CD8-positive, alpha-beta memory T cell (primary cell): ENCODE data around the gene TPP1. TPM values are rescaled to one million over a fixed set of nuclear protein-coding genes. Genes with fewer than 3 reads are reported as not detected.

Source experiments
- CTCF ChIA-PET: fragments of 350-600 bp; sonication (Branson Sonifier 250); formaldehyde crosslinking; loops from one replicate; lab custom pipeline; 2021; ENCODE audit warnings: antibody characterized with exemption; lab: Charles Lee
- POLR2A ChIA-PET: fragments of 350-600 bp; sonication (Branson Sonifier 250); formaldehyde crosslinking; loops from one replicate; lab custom pipeline; 2021; ENCODE audit warnings: antibody characterized with exemption; lab: Charles Lee
- DNase-seq, 5 donors: peaks; one replicate each; pipeline versions ENCODE4 v3.0.0 to v3.0.0-alpha.2; 2020 to 2022; ENCODE audit warnings: mixed read lengths in 1 of 5
- H3K27ac ChIP-seq: one replicate; pipeline ENCODE4 v1.7.0; 2013; ENCODE audit warnings: low read depth, mild to moderate bottlenecking, low read length, moderate library complexity
- H3K27me3 ChIP-seq: 2 replicates; pipeline ENCODE4 v1.7.0; 2013; ENCODE audit warnings: low read length, mild to moderate bottlenecking; ENCODE audit not compliant: insufficient read depth, poor library complexity, severe bottlenecking
- H3K36me3 ChIP-seq: 2 replicates; pipeline ENCODE4 v1.7.0; 2013; ENCODE audit warnings: mild to moderate bottlenecking, low read length, moderate library complexity; ENCODE audit not compliant: insufficient read depth
- H3K4me1 ChIP-seq: 2 replicates; pipeline ENCODE4 v1.7.0; 2013; ENCODE audit warnings: mild to moderate bottlenecking, low read length, moderate library complexity; ENCODE audit not compliant: insufficient read depth
- H3K4me3 ChIP-seq: 2 replicates; pipeline ENCODE4 v1.7.0; 2013; ENCODE audit warnings: mild to moderate bottlenecking, low read length
- H3K9me3 ChIP-seq: 2 replicates; pipeline ENCODE4 v1.7.0; 2013; ENCODE audit warnings: mild to moderate bottlenecking, low read length
- H3K27ac Mint-ChIP-seq, 8 donors: one replicate each; pipeline ENCODE4 v1.8.0; 2020 to 2021; ENCODE audit warnings: mixed read lengths in 8 of 8, mild to moderate bottlenecking in 6 of 8, inconsistent platforms in 3 of 8, moderate library complexity in 3 of 8
- H3K27me3 Mint-ChIP-seq, 2 donors: one replicate each; pipeline ENCODE4 v1.8.0; 2020 to 2021; ENCODE audit warnings: mixed read lengths in 2 of 2, mild to moderate bottlenecking in 1 of 2, moderate library complexity in 1 of 2
- H3K36me3 Mint-ChIP-seq, 3 donors: one replicate each; pipeline ENCODE4 v1.8.0; 2020 to 2021; ENCODE audit warnings: mixed read lengths in 3 of 3, inconsistent platforms in 1 of 3, mild to moderate bottlenecking in 1 of 3
- H3K4me1 Mint-ChIP-seq, 3 donors: one replicate each; pipeline ENCODE4 v1.8.0; 2020 to 2021; ENCODE audit warnings: mixed read lengths in 3 of 3, inconsistent platforms in 1 of 3, mild to moderate bottlenecking in 1 of 3
- H3K4me3 Mint-ChIP-seq, 7 donors: one replicate each; pipeline ENCODE4 v1.8.0; 2020 to 2021; ENCODE audit warnings: mixed read lengths in 7 of 7, mild to moderate bottlenecking in 6 of 7, moderate library complexity in 4 of 7, inconsistent platforms in 2 of 7
- H3K9me3 Mint-ChIP-seq, 5 donors: one replicate each; pipeline ENCODE4 v1.8.0; 2020 to 2022; ENCODE audit warnings: mixed read lengths in 5 of 5, mild to moderate bottlenecking in 3 of 5, moderate library complexity in 2 of 5, inconsistent platforms in 1 of 5
- polyA plus RNA-seq: library from polyadenylated mRNA; unstranded; fragments of 300-500 nt; fragmentation: Illumina TruSeq; gene quantifications from one replicate; pipeline ENCODE4 v1.2.3, GENCODE V29; 2021
- total RNA-seq, 2 experiments: library from RNA; stranded (reverse); gene quantifications; one replicate each; pipeline ENCODE4 v1.2.3, GENCODE V29; 2021

The TPP1 gene
- total and polyA plus RNA-seq, 3 experiments from 2014 or later = 57.2 to 165 (median 61.6) TPM

DNA sequence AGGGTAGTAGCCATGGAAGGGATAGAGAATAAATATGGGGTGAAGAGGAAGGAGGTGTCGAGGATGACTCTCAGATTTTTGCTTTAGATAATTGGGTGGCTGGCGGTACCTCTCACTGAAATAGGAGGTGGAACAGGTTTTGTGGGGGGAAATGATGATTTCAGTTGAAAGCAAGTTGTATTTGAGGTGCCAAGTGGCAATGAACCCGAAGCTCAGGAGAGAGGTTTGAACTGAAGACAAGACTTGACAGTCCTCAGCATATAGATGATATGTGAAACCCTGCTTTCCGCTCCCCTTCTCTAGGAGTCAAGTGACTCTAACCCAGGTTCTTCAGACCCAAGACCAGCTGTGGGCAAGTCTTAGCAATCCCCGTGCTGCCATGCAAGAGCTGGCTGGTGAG, 49.5 kb downstream of the TPP1 start:
- H3K9me3 Mint-ChIP-seq = no peaks in the 10 kb centered on the region
- DNase-seq = no peak
- no peaks in the 10 kb centered on the region for H3K4me1 ChIP-seq
- H3K36me3 Mint-ChIP-seq = peaks cover 0 to 20% (median 4%) of the 10 kb centered on the region in 3 donors
- H3K4me3 ChIP-seq = no peak overlapping the region
- H3K36me3 ChIP-seq = no peaks in the 10 kb centered on the region
- no peak overlapping the region for H3K27ac ChIP-seq
- H3K27me3 Mint-ChIP-seq = no peaks in the 10 kb centered on the region
- ChIA-PET CTCF (interaction anchor here (0.8 to 1.9 kb wide), 2 partner anchors 10 to 126 kb away, joined by 3 to 5 read pairs; no protein-coding TSS in a partner anchor), POLR2A (no interaction called here)
- H3K27ac Mint-ChIP-seq = peak overlapping the region in 1 of 8 donors; percentile 8
- H3K27me3 ChIP-seq = no peaks in the 10 kb centered on the region
- peaks cover 0 to 4% (median 0%) of the 10 kb centered on the region in 3 donors for H3K4me1 Mint-ChIP-seq
- H3K9me3 ChIP-seq = no peaks in the 10 kb centered on the region
- no peak overlapping the region for H3K4me3 Mint-ChIP-seq

DNA sequence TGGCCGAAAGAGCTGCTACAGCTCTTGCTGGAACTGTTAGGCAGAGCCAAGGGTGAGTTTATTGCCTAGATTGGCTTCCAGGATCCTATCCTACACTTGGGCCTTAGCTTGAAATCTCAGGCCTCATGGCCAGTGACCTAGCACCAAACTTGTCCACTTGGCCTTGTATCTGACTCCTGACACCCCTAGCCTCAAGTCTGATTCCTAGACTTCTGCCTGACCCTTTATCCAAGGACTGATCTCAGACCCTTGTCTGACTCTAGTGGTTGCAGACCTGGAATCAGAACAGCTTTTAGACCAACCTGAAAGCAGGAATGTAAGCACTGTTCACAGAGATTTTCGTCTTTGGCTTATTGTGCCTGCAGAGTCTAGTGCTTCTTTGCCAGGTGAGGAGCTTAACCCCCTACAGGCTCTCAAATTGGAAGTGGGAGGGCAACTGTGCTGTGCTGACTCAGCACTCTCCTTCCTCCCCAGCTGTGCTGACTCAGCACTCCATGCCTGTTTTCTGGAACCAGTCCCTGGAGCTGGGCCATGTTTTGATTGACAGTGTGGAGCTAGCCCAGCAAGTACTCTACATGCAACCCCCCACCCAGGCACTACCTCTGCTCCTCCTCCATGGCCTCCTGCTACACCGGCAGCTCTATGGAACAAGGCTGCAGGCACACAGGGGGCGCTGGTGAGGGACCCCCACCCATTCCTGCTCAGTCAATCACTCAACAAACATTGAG, 50.9 kb downstream of the TPP1 start:
- no peak for DNase-seq
- peak overlapping the region; percentile 9 for H3K27ac ChIP-seq
- ChIA-PET CTCF (interaction anchor here (1.1 to 1.9 kb wide), 2 partner anchors 12 to 169 kb away, joined by 3 to 5 read pairs; no protein-coding TSS in a partner anchor), POLR2A (no interaction called here)
- Mint-ChIP-seq H3K9me3 (no peaks in the 10 kb centered on the region), H3K36me3 (peaks cover 0 to 30% (median 5%) of the 10 kb centered on the region in 3 donors), H3K4me3 (no peak overlapping the region), H3K27ac (no peak overlapping the region), H3K4me1 (peaks cover 0 to 4% (median 0%) of the 10 kb centered on the region in 3 donors), H3K27me3 (no peaks in the 10 kb centered on the region)
- H3K27me3 ChIP-seq = no peaks in the 10 kb centered on the region
- no peaks in the 10 kb centered on the region for H3K4me1 ChIP-seq
- H3K4me3 ChIP-seq = no peak overlapping the region
- H3K36me3 ChIP-seq = no peaks in the 10 kb centered on the region
- H3K9me3 ChIP-seq = no peaks in the 10 kb centered on the region

DNA sequence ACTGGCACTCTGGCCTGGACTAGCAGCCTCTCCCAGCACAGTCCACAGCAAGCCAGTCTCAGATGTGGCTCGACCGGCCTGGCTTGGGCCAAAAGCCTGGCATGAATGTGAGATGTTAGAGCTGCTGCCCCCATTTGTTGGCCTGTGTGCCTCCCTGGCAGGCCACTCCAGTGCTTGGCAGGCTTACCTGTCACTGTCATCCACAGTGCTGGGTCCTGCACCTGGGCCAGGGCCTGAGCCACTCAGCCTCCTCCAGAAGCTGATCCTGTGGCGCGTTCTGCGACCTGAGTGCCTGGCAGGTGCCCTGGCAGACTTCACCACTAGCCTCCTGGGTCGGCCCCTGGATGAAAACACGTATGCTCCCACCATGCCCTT, 51.9 kb downstream of the TPP1 start:
- Mint-ChIP-seq H3K4me3 (no peak overlapping the region), H3K9me3 (no peaks in the 10 kb centered on the region), H3K27ac (no peak overlapping the region), H3K27me3 (peaks cover 0 to 4% of the 10 kb centered on the region in 2 donors), H3K4me1 (peaks cover 0 to 3% (median 0%) of the 10 kb centered on the region in 3 donors), H3K36me3 (peaks cover 0 to 34% (median 4%) of the 10 kb centered on the region in 3 donors)
- ChIA-PET POLR2A (no interaction called here), CTCF (no interaction called here)
- Histone ChIP-seq H3K36me3 (no peaks in the 10 kb centered on the region), H3K27me3 (no peaks in the 10 kb centered on the region), H3K27ac (no peak overlapping the region), H3K4me1 (no peaks in the 10 kb centered on the region), H3K4me3 (no peak overlapping the region), H3K9me3 (no peaks in the 10 kb centered on the region)
- no peak for DNase-seq

DNA sequence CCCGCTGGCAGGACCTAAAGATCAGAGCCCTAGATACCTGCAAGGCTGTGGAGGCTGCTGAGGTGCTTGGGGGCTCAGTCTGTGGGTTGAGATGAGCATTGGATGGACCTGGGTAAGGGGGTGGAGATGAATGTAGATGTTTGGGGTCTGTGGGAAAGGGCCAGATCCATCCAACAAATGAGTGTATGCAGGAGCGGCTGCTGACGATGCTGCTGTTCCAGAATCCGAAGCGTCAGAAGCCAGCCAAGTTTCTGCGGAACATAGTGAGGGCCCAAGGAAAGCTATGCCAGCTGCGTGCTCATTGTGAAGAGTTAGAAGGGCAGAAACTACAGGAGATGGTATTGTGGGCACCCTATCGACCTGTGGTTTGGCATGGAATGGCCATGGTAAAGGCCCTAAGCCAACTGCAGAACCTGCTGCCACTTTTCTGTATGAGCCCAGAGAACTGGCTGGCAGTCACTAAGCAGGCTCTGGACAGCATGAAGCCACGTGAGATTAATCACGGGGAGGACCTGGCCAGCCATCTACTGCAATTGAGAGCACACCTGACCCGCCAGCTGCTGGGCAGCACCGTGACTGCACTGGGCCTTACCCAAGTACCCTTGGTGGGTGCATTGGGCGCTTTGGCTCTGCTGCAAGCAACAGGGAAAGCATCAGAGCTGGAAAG, 52.4 kb downstream of the TPP1 start:
- no peak overlapping the region for H3K27ac Mint-ChIP-seq
- no peaks in the 10 kb centered on the region for H3K4me1 Mint-ChIP-seq
- Histone ChIP-seq H3K4me3 (no peak overlapping the region), H3K4me1 (no peaks in the 10 kb centered on the region), H3K27me3 (no peaks in the 10 kb centered on the region), H3K27ac (no peak overlapping the region), H3K36me3 (no peaks in the 10 kb centered on the region), H3K9me3 (no peaks in the 10 kb centered on the region)
- ChIA-PET POLR2A (no interaction called here), CTCF (interaction anchor here (1.2 kb wide), 1 partner anchor 32 kb away, joined by 3 read pairs; no protein-coding TSS in a partner anchor)
- peaks cover 0 to 4% of the 10 kb centered on the region in 2 donors for H3K27me3 Mint-ChIP-seq
- H3K9me3 Mint-ChIP-seq = no peaks in the 10 kb centered on the region
- peaks cover 0 to 34% (median 5%) of the 10 kb centered on the region in 3 donors for H3K36me3 Mint-ChIP-seq
- H3K4me3 Mint-ChIP-seq = no peak overlapping the region
- DNase-seq = no peak

GRCh38 chr11:6565988-6566703, 53.1 kb downstream of the TPP1 start:
- no peaks in the 10 kb centered on the region for H3K36me3 ChIP-seq
- peaks cover 0 to 4% of the 10 kb centered on the region in 2 donors for H3K27me3 Mint-ChIP-seq
- no peaks in the 10 kb centered on the region for H3K4me1 Mint-ChIP-seq
- H3K9me3 ChIP-seq = no peaks in the 10 kb centered on the region
- no peaks in the 10 kb centered on the region for H3K9me3 Mint-ChIP-seq
- ChIA-PET POLR2A (no interaction called here), CTCF (interaction anchor here (1.2 kb wide), 1 partner anchor 33 kb away, joined by 3 read pairs; no protein-coding TSS in a partner anchor)
- H3K36me3 Mint-ChIP-seq = peaks cover 0 to 37% (median 7%) of the 10 kb centered on the region in 3 donors
- DNase-seq = no peak
- H3K27me3 ChIP-seq = no peaks in the 10 kb centered on the region
- no peaks in the 10 kb centered on the region for H3K4me1 ChIP-seq
- H3K27ac ChIP-seq = no peak overlapping the region
- no peak overlapping the region for H3K4me3 Mint-ChIP-seq
- H3K27ac Mint-ChIP-seq = peak overlapping the region in 1 of 8 donors; percentile 31
- no peak overlapping the region for H3K4me3 ChIP-seq

DNA sequence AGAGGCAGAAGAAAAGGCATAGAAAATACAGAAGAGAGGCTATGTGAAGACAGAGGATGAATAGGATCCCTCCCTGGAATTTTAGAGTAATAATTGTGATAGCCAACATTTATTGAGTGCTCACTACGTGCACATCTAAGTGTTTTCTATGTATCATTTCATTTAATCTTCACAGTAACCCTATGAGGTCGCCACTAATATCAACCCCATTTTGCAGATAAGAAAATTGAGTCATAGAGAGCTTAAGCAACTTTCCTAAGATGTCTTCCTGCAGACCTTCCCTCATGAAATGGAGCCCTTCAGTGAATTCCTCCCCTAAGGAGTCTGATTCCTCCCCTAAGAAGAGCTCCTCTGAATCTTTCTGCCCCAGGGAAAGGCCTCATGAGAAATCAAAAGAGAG, 53.9 kb downstream of the TPP1 start:
- POLR2A ChIA-PET = no interaction called here
- peak overlapping the region in 2 of 8 donors; percentile 5 to 43 for H3K27ac Mint-ChIP-seq
- Histone ChIP-seq H3K9me3 (no peaks in the 10 kb centered on the region), H3K27ac (no peak overlapping the region), H3K36me3 (no peaks in the 10 kb centered on the region), H3K4me3 (no peak overlapping the region), H3K4me1 (no peaks in the 10 kb centered on the region), H3K27me3 (no peaks in the 10 kb centered on the region)
- H3K27me3 Mint-ChIP-seq = peaks cover 0 to 4% of the 10 kb centered on the region in 2 donors
- no peak for DNase-seq
- no peaks in the 10 kb centered on the region for H3K4me1 Mint-ChIP-seq
- peaks cover 0 to 41% (median 7%) of the 10 kb centered on the region in 3 donors for H3K36me3 Mint-ChIP-seq
- no peaks in the 10 kb centered on the region for H3K9me3 Mint-ChIP-seq
- CTCF ChIA-PET = interaction anchor here (1.2 kb wide), 1 partner anchor 34 kb away, joined by 3 read pairs; no protein-coding TSS in a partner anchor
- H3K4me3 Mint-ChIP-seq = no peak overlapping the region

- no peak overlapping the region for H3K27ac ChIP-seq
- H3K36me3 Mint-ChIP-seq = peaks cover 0 to 52% (median 10%) of the 10 kb centered on the region in 3 donors
- H3K27ac Mint-ChIP-seq = no peak overlapping the region
- no peaks in the 10 kb centered on the region for H3K27me3 ChIP-seq
- H3K4me1 Mint-ChIP-seq = no peaks in the 10 kb centered on the region
- no peak overlapping the region for H3K4me3 ChIP-seq
- no peak overlapping the region for H3K4me3 Mint-ChIP-seq
- DNase-seq = no peak
- no peaks in the 10 kb centered on the region for H3K4me1 ChIP-seq
- no peaks in the 10 kb centered on the region for H3K9me3 ChIP-seq
- ChIA-PET CTCF (interaction anchor here (1.2 kb wide), 1 partner anchor 21 kb away, joined by 3 read pairs; no protein-coding TSS in a partner anchor), POLR2A (no interaction called here)
- peaks cover 0 to 4% of the 10 kb centered on the region in 2 donors for H3K27me3 Mint-ChIP-seq
- no peaks in the 10 kb centered on the region for H3K36me3 ChIP-seq
- no peaks in the 10 kb centered on the region for H3K9me3 Mint-ChIP-seq
These were observed 55.6 kb downstream of the TPP1 start for GRCh38 chr11:6563667-6564066.
